ENCODE measurements around the gene POMGNT1. TPM values are rescaled to one million over a fixed set of nuclear protein-coding genes. Genes with fewer than 3 reads are reported as not detected.

The POMGNT1 gene
- total RNA-seq, 1 donor from 2014 or later = 96.9 TPM

DNA sequence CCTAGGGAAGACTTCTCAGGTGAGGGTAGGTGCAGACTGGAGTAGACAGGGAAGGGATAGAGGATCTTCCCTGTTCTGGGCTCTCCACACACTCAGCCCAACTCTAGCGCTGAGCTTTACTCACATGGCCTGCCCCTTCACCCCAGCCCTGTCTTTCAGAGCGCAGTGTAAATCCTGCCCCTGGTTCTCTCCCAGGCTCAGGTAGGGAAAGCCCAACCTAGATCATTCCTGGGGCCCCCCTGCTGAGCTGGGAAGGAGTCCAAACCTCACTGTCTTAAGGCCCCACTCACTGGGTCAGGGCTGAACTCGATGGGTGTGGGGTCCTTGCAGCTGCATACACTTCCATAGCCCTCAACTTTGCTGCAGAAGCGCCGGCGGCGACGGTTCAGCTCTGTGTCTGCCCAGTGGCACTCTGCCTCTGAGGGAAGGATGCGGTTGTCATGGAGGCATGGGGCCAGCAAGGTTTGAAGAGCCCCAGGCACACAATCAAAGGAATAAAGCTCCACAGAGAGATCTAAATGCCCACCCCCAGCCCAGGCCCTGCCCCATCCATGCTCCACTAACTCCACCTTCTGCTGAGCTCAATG, 4.2 kb downstream of the POMGNT1 start:
- H3K4me3 ChIP-seq (ENCODE audit: low read depth, low read length) = no peak overlapping the region
- H3K36me3 ChIP-seq (ENCODE audit: control insufficient read depth, insufficient read depth, low read length) = peaks cover 1% of the 10 kb centered on the region
- TF ChIP-seq, protein P1, sequence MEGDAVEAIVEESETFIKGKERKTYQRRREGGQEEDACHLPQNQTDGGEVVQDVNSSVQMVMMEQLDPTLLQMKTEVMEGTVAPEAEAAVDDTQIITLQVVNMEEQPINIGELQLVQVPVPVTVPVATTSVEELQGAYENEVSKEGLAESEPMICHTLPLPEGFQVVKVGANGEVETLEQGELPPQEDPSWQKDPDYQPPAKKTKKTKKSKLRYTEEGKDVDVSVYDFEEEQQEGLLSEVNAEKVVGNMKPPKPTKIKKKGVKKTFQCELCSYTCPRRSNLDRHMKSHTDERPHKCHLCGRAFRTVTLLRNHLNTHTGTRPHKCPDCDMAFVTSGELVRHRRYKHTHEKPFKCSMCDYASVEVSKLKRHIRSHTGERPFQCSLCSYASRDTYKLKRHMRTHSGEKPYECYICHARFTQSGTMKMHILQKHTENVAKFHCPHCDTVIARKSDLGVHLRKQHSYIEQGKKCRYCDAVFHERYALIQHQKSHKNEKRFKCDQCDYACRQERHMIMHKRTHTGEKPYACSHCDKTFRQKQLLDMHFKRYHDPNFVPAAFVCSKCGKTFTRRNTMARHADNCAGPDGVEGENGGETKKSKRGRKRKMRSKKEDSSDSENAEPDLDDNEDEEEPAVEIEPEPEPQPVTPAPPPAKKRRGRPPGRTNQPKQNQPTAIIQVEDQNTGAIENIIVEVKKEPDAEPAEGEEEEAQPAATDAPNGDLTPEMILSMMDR (IDR thresholded peaks at IDR 0.05; ENCODE audit: insufficient read depth, low read length, poor library complexity, severe bottlenecking) = no peak
- H3K27me3 ChIP-seq (ENCODE audit: control insufficient read depth, insufficient read depth, low read length) = no peaks in the 10 kb centered on the region
- DNase-seq (ENCODE audit: low read depth) = no peak

GRCh38 chr1:46193285-46193684, 4.9 kb downstream of the POMGNT1 start:
- no peak overlapping the region for H3K4me3 ChIP-seq (ENCODE audit: low read depth, low read length)
- DNase-seq (ENCODE audit: low read depth) = no peak
- peaks cover 1% of the 10 kb centered on the region for H3K36me3 ChIP-seq (ENCODE audit: control insufficient read depth, insufficient read depth, low read length)
- no peaks in the 10 kb centered on the region for H3K27me3 ChIP-seq (ENCODE audit: control insufficient read depth, insufficient read depth, low read length)
- TF ChIP-seq, protein P1 (IDR thresholded peaks at IDR 0.05; ENCODE audit: insufficient read depth, low read length, poor library complexity, severe bottlenecking) = no peak

GRCh38 chr1:46192171-46192570, 6.1 kb downstream of the POMGNT1 start:
- Histone ChIP-seq H3K27me3 (ENCODE audit: control insufficient read depth, insufficient read depth, low read length) (no peaks in the 10 kb centered on the region), H3K4me3 (ENCODE audit: low read depth, low read length) (no peak overlapping the region), H3K36me3 (ENCODE audit: control insufficient read depth, insufficient read depth, low read length) (peaks cover 2% of the 10 kb centered on the region)
- DNase-seq (ENCODE audit: low read depth) = no peak
- TF ChIP-seq, protein P1 (IDR thresholded peaks at IDR 0.05; ENCODE audit: insufficient read depth, low read length, poor library complexity, severe bottlenecking) = no peak

GRCh38 chr1:46191033-46191701, 7.1 kb downstream of the POMGNT1 start:
- Histone ChIP-seq H3K27me3 (ENCODE audit: control insufficient read depth, insufficient read depth, low read length) (no peaks in the 10 kb centered on the region), H3K4me3 (ENCODE audit: low read depth, low read length) (no peak overlapping the region), H3K36me3 (ENCODE audit: control insufficient read depth, insufficient read depth, low read length) (peaks cover 3% of the 10 kb centered on the region)
- TF ChIP-seq, protein P1 (IDR thresholded peaks at IDR 0.05; ENCODE audit: insufficient read depth, low read length, poor library complexity, severe bottlenecking) = no peak
- DNase-seq (ENCODE audit: low read depth) = no peak

DNA sequence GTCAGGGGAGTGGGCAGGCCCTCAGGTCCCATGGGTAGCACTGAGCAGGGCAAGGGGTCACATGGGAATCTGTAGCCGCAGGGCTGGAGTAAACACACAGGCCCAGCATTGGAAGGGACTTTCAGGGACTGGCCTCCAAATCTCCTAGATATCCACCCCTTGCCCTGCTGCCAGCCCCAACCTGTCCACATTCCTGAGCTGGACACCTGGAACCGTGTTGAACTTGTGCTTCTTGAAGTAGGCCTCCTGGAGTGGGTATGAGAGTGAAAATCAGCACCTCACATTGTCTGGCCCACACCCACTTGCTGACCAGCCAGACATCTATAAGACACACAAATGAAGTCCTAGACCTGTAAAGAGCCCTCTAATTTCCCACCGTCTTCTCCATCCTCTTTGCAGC, 7.7 kb downstream of the POMGNT1 start:
- no peak overlapping the region for H3K4me3 ChIP-seq (ENCODE audit: low read depth, low read length)
- no peak for DNase-seq (ENCODE audit: low read depth)
- TF ChIP-seq, protein P1 (IDR thresholded peaks at IDR 0.05; ENCODE audit: insufficient read depth, low read length, poor library complexity, severe bottlenecking) = no peak
- peaks cover 3% of the 10 kb centered on the region for H3K36me3 ChIP-seq (ENCODE audit: control insufficient read depth, insufficient read depth, low read length)
- no peaks in the 10 kb centered on the region for H3K27me3 ChIP-seq (ENCODE audit: control insufficient read depth, insufficient read depth, low read length)

Data from kidney epithelial cell (primary cell).